Activated CD4-positive, alpha-beta T cell treated with anti-CD3 and anti-CD28 coated beads, Interleukin-2, Interleukin-6, amounts not matched to agents 100 ng/mL and 50 ng/mL, durations not matched to agents 16 hours and 8 hours (primary cell): ENCODE measurements around the gene GABRA4.

ENCODE experiments used
- DNase-seq: peaks from one replicate; pipeline ENCODE4 v3.0.0-alpha.2; 2020

Gene GABRA4

GRCh38 chr4:46977245-46977644 lies 16.1 kb downstream of the GABRA4 start:
- DNase-seq: no peak

- no peak for DNase-seq
Measured at GRCh38 chr4:46975812-46976553, 17.4 kb downstream of the GABRA4 start.

- DNase-seq: no peak
Measured at GRCh38 chr4:46974891-46975543, 18.4 kb downstream of the GABRA4 start.

- no peak for DNase-seq
Measured at GRCh38 chr4:46968847-46969246, 24.5 kb downstream of the GABRA4 start.

- no peak for DNase-seq
Measured at GRCh38 chr4:46967631-46968030, 25.8 kb downstream of the GABRA4 start.

GRCh38 chr4:46958742-46959488 lies 34.5 kb downstream of the GABRA4 start:
- DNase-seq: no peak

GRCh38 chr4:46956451-46956850 lies 36.9 kb downstream of the GABRA4 start:
- no peak for DNase-seq

GRCh38 chr4:46955601-46956000 lies 37.8 kb downstream of the GABRA4 start:
- no peak for DNase-seq

- no peak for DNase-seq
Measured at GRCh38 chr4:46954643-46955042, 38.7 kb downstream of the GABRA4 start.

- no peak for DNase-seq
Measured at GRCh38 chr4:46953564-46953963, 39.8 kb downstream of the GABRA4 start.

GRCh38 chr4:46952451-46952850 lies 40.9 kb downstream of the GABRA4 start:
- DNase-seq: no peak

- DNase-seq: no peak
Measured at GRCh38 chr4:46950826-46951225, 42.6 kb downstream of the GABRA4 start.

GRCh38 chr4:46949822-46950221 lies 43.6 kb downstream of the GABRA4 start:
- no peak for DNase-seq

- no peak for DNase-seq
Measured at GRCh38 chr4:46947541-46947940, 45.8 kb downstream of the GABRA4 start.

GRCh38 chr4:46946919-46947536 lies 46.4 kb downstream of the GABRA4 start:
- DNase-seq: no peak

- no peak for DNase-seq
Measured at GRCh38 chr4:46945062-46945461, 48.3 kb downstream of the GABRA4 start.

GRCh38 chr4:46944345-46944744 lies 49.0 kb downstream of the GABRA4 start:
- DNase-seq: no peak

GRCh38 chr4:46937493-46937892 lies 55.9 kb downstream of the GABRA4 start:
- DNase-seq: no peak

GRCh38 chr4:46934726-46935125 lies 58.7 kb downstream of the GABRA4 start:
- DNase-seq: no peak

- no peak for DNase-seq
Measured at GRCh38 chr4:46933686-46934085, 59.7 kb downstream of the GABRA4 start.

GRCh38 chr4:46931981-46932380 lies 61.4 kb downstream of the GABRA4 start:
- DNase-seq: peak; percentile 29

- no peak for DNase-seq
Measured at GRCh38 chr4:46930891-46931290, 62.5 kb downstream of the GABRA4 start.

- no peak for DNase-seq
Measured at GRCh38 chr4:46927201-46927600, 66.2 kb downstream of the GABRA4 start.
